ENCODE measurements around the gene DNAH9. TPM values are rescaled to one million over a fixed set of nuclear protein-coding genes. Genes with fewer than 3 reads are reported as not detected.
A peak's percentile ranks its signal among the peaks of the same experiment; 100 is the strongest.

The DNAH9 gene
- polyA plus RNA-seq, 1 donor, result 0.90 TPM

DNA sequence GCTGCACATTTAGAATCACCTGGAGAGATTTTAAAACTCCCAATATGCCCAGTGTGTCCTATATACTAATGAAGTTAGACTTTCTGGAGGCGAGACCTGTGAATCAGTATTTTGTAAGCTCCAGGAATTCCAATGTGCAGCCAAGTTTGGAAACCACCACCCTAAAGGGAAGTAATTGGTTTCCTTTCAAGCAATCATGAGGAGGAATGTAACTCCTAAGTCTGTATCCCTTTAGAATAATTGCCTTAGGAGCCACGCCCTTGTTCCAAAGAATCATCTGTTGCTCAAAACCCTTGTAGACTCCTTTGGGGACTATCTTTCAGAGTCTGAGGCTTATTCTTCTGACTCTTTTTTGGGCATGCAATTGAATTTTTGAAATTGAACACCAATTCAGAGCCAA is 84.4 kb downstream of the DNAH9 start:
- no peak for DNase-seq

DNA sequence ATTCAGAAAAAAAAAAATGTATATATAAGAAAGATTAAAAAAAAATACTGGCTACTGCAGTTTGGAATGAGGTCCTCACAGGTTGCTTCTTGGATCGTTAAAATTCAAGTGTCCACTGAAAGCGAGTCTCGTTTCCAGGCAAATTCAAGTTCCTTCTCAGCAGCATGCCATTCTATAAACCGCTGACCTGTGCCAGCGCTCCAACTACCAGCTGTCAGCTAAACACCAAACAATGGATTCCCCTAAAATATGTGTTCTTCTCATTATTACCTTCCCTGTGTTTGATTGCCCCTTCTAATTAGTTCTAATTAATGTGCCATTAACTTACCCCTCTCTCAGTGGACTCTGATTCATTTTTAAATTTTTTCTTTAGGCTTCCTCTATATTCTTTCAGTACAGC is 92.4 kb downstream of the DNAH9 start:
- no peak for DNase-seq

DNA sequence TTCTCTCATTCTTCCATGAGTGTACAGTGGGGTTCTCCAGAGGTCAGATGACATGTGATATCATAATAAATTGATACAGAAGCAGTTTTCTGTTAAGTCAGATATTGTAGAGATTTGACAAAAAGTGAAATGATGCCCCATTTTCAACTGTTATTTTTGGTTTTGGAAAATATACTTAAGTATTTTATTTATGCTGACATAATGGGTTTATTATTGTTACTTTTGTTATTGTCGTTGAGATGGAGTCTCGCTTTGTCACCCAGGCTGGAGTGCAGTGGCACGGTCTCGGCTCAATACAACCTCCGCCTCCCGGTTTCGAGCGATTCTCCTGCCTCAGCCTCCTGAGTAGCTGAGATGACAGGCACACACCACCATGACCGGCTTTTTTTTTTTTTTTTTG is 94.4 kb downstream of the DNAH9 start:
- DNase-seq, result no peak

DNA sequence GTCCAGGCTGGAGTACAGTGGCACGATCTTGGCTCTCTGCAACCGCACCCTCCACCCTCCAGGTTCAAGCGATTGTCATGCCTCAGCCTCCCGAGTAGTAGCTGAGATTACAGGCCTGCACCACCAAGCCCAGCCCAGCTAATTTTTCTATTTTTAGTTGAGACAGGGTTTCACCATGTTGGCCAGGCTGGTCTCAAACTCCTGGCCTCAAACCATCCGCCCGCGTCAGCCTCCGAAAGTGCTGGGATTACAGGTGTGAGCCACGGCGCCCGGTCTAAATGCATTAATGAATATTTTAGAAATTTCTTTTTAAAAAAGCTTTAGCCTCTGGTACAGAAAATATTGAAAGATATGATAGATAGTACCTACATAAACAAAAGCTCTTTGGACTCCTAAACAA is 95.0 kb downstream of the DNAH9 start:
- DNase-seq, result no peak

DNA sequence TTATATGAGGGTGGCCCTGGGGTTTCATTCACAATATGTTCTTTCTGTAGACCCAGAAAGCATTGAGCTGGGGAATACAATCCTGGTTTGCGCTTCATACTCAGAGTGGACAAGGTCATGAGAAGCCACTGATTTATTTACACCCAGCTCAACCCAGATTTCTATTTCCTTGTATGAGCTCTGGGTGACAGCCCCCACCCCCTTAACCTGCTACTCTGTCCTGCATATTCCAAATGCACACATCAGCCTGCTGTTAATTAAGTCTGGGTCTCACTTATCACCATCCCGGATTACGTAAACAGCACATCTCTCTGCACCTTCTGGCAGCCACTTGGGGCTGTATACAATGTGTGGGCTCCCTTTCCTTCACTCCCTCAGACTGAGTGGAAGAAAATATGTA is 102.4 kb downstream of the DNAH9 start:
- no peak for DNase-seq

DNA sequence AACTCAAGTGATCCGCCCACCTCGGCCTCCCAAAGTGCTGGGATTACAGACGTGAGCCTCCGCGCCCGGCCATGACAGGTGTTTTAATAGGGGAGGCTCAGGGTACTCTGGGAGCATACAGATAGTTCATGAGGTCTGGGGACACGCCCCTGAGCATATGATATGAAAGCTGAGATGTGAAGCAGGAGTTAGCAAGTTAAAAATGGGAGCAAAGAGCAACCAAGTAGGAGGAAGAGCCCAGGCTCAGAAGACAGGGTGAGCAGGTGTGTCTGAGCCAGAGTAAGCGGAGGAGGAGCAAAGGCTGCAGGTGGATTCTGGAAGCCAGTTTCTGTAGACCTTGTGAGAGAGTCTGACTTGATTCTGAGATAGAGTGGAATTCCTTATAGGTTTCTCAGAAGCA is 103.6 kb downstream of the DNAH9 start:
- no peak for DNase-seq

DNA sequence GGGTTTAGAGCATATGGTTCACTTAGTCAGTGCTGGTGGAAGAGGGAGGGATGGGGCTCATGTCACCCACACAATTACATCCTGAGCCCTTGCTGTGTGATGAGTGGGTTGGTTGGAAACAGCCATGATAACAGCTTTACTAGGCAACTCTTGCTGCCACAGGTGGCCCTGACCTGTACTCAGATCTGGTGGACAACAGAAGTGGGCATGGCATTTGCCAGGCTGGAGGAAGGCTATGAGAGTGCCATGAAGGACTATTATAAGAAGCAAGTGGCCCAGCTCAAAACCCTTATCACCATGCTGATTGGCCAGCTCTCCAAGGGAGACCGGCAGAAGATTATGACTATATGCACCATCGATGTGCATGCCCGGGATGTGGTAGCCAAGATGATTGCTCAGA is 105.8 kb downstream of the DNAH9 start:
- no peak for DNase-seq

DNA sequence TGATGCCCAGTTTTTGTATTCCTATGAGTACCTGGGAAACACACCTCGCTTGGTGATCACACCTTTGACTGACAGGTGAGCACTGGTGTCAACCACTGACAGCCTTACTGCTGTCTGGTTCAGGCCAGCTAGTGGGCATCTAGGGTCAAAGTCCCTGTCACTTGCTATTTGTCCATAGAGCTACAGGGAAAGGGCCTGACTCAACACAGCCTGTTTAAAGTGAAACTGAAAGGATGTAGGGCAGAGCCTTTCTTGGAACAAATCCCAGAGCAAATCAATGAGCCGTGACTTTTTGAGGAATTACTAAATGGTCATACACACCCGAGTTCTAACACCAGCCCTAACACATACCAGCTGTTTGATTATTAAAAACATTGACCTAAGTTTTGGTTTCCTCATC is 106.8 kb downstream of the DNAH9 start:
- DNase-seq, result peak; percentile 6

DNA sequence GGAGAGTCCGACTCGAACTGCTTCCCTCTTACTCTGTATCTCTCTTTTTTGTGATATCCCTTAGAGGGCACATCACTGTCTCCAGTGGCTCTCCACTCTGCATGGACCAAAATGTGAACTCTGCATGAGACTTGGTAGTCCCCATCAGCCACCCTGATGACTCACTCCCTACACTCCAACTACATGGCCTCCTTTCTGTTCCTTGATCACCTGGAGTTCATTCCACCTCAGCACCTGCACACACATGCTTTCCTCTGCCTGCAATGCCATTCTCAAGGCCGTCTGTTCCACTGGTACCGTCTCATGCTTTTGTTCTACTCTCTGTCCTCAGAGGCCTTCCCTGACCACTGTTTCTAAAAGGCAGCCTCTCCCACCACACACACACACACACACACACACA is 109.3 kb downstream of the DNAH9 start:
- no peak for DNase-seq

DNA sequence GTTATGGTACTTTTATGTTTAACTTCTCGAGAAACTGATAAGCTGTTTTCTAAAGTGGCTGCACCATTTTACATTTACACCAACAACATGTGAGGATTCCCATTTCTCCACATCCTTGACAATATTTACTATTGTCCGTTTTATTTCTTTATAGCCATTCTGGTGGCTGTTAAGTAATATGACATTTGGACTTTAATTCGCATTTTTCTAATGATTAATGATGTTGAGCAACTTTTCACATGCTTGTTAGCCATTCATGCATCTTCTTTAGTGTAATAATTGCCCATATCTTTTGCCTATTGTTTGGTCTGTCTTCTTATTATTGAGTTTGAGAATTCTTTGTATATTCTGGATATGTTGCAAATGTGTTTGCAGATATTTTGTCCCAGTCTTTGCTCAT is 114.2 kb downstream of the DNAH9 start:
- no peak for DNase-seq

DNA sequence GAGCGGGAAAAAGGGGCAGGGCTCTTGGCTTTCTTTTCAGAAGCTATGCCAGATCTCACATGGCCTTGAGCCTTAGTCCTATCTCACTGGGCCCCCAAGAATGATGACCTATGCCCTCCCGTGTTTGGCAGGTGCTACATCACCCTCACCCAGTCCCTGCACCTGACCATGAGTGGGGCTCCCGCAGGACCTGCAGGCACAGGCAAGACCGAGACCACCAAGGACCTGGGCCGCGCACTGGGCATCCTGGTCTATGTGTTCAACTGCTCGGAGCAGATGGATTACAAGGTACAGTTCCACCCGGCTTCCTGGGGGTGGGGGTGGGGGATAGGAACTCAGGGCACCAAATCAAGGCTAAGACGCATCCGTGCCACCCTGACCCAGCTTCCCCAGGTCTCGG is 120.9 kb downstream of the DNAH9 start:
- DNase-seq, result no peak

DNA sequence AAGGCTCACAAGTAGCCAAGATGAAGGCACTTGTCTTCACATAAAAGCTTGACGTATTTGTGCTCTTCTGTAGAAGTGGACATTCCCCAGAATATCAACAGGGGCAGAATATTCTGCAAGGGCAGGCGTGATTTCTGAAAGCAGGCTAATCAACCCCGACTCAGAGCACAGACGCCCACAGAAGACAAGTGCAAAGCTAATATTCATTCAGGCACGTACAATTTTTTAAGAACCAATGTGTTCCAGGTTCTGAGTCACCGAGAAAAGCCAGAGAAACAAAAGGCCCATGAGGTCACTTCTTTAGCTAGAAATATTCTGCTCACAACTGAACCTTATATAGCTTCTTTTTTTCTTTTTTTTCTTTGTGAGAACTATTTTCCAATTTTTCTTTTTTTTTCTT is 121.6 kb downstream of the DNAH9 start:
- peak; percentile 2 for DNase-seq

DNA sequence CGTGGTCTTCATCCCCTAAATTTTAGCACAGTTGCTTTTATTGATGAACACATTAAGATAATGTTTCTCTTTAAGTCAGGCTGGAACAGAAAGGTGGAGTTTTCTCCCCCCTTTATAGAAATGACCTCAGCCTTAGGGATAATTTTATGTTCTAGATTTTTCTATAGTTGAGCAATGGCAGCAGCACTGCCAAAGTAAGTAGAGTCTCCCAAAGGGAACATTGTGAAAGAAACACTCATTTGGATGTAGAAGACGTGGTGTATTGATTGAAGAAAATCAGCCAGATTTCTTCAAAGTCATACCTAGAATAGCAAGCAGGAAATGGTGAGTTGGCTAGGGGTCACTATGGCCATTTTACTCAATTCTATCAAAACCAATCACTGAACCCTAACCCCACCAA is 122.5 kb downstream of the DNAH9 start:
- peak; percentile 3 for DNase-seq

DNA sequence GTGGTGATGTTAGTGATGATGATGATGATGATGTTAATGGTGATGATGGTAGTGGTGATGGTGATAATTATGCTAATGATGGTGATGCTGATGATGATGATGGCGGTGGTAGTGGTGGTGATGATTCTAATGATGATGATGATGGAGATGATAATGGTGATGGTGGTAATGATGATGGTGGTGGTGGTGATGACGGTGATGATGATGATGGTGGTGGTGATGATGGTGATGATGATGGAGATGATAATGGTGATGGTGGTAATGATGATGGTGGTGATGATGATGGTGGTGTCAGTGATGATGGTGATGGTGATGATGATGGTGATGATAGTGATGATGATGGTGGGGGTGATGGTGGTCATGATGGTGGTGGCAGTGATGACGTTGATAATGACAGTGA is 132.5 kb downstream of the DNAH9 start:
- no peak for DNase-seq

DNA sequence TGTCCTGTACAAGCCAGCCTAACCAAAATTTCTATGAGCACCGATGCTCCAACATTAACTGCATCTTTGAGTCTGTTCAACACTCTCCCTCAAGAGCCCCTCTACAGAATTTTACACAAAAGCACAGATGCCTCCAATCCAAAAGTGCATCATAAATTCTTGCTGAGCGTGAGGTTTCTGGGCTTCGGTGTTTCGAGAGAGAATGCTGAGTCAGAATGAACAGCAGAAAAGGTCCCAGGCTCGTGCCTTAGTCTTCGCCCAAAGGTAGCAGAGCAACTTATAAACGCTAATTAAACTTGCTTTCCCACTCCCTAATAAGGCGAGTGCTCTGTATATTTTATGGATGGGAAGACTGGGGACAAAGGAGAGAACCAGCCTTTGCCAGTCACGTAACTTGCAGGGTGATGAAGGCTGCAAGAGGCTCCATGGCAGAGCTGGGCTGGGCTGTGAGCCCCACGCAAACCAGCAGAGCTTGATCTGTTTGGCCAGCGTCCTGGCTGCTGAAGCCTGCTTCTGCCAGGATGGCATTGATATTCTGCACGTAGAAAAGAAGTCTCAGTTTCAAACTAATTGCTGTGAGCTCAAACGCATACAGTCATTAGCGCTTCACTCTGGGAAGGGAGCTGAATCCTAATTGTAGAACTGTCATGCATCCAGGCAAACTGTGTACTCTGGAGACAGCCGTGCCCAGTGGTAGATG is 138.5 kb downstream of the DNAH9 start:
- no peak for DNase-seq

DNA sequence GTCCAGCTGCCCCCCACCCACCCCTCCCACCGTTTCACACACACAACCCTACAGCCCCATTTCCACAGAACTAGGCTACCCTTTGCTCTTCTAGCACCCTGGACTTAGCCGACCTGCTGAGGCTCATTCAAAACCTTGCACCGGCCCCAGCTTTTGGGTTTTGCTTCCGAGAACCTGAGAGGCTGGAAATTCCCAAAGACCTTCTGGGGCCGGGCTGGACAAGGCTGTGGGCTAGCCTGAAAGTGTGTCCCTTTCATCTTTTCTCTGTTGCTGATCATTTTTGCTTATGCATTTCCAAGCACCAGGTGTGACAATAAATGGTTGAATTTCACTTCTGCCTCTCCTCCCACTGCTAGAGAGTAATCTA is 139.0 kb downstream of the DNAH9 start:
- DNase-seq, result no peak

DNA sequence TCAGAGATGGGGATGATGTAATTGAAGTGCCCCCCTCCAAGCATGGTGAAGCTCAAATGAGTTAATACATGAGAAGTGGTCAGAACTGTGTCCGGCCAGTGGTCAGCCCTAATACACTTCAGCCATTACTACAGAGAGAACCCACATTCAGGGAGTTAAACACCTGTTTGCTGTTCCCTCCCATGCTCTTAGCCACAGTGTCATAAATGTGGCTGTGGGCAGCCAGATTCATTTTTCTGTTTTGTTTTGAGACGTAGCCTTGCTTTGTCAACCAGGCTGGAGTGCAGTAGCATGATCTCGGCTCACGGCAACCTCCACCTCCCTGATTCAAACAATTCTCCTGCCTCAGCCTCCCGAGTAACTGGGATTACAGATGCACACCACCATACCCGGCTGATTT is 139.9 kb downstream of the DNAH9 start:
- DNase-seq, result no peak

DNA sequence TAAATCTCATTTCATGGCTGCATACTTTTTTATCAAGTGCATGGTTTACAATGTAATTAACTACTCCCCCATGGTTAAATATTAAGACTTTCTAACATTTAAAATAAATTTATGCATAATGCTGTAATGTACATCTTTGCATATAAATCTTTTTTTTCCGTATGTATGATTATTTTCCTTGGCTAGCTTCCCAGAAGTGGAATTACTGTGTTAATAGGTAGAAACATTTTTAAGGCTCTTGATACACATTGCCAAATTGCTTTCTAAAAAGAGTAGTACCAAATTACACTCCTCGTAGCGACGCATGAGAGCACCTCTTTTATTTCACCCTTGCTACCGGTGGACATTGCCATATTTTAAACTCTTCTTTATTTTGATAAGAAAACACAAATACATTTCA is 141.1 kb downstream of the DNAH9 start:
- no peak for DNase-seq

DNA sequence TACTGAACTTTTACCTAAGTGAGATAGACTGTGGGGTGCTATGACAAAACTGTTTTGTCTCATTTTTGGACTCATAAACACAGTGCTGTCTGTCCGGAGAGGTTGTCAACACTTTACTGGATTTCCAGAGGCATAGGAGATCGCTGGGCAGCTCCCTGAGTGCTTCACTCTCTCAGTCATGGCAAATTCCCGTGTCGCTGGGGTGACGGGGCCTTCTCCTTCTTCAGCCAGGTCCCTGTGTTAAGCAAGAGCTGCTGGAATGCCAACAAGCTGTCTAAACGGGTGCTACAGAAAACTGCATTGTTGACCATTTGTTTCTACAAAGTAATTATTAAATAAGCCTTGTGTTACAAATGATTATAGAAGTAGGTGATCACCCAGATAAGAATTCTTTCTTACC is 141.6 kb downstream of the DNAH9 start:
- DNase-seq, result no peak

DNA sequence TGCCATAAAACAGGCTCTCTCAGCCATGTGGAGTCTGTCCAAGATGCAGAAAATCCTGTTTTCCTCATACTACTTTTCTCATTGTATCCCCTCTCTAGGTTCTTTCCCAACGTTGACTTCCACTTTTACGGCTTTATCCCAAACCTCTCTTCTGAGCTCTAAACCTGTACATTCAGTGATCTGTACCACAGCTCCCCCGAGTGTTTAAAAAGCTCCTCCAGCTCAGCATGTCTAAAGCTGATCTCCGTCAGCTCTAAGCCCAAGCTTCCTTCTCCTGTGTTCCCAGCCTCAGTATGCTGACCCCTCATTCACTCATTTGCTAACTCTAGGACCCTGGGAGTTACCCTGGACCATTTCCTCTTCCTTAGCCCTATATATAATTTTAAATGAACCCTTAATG is 144.6 kb downstream of the DNAH9 start:
- peak; percentile 30 for DNase-seq

DNA sequence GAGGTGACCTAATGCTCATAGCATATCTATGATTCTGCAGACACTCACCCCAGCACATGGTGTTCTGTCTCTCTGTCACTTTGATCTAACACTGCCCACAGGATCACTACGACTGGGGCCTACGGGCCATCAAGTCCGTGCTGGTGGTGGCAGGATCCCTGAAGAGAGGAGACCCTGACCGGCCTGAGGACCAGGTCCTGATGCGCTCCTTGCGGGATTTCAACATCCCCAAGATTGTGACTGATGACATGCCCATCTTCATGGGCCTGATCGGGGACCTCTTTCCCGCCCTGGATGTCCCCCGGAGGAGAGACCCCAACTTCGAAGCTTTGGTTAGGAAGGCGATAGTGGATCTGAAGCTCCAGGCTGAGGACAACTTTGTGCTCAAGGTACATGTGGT is 146.4 kb downstream of the DNAH9 start:
- no peak for DNase-seq

DNA sequence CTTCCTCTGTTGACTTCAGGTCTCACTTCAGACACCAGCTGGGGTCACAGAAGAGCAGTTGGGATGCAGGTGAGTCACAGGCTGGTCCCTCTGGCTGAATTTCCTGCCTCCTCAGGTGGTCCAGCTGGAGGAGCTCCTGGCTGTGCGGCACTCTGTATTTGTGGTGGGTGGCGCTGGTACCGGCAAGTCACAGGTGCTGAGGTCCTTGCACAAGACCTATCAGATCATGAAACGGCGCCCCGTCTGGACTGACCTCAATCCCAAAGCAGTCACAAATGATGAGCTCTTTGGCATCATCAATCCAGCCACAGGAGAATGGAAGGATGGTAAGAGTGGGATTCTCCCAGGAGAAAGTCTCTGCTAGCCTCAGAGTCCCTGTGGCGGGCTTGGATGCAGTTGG is 149.2 kb downstream of the DNAH9 start:
- no peak for DNase-seq

DNA sequence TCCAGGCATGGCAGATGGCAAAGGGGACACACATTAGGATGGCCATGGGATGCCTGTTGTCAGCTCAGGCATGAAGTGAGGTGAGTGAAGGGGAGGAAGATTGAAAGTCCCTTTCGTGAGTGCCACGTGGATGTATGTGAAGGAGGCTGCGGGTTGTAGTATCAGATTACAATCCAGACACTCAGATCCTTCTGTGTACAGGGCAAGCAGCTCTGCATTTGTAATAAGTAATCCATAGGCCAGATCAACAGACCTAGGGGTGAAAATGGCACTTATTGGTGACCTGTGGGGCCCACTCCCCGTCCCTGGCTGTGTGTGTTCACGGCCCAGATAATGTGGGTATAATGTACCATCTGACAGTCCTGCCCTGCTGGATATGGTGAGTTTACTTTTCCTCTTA is 159.5 kb downstream of the DNAH9 start:
- no peak for DNase-seq

DNA sequence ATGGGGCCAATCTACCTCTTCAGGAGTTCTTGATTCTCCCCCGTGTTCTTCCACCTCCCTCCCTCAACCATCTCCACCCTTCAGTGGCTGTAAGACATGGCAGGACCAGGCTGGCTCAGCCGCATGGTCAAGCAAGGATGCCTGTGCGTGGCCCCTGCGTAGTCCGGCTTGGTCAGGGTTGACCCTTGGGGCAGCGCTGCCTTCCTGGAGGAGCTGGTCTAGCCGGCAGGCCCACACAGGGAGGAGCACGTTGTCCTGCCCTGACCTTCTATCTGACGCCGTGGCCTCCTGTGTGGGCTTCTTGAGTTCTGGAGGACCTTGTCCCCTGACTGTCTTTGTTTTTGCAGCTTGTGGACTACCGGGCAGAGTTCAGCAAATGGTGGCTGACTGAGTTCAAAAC is 169.8 kb downstream of the DNAH9 start:
- DNase-seq, result no peak

DNA sequence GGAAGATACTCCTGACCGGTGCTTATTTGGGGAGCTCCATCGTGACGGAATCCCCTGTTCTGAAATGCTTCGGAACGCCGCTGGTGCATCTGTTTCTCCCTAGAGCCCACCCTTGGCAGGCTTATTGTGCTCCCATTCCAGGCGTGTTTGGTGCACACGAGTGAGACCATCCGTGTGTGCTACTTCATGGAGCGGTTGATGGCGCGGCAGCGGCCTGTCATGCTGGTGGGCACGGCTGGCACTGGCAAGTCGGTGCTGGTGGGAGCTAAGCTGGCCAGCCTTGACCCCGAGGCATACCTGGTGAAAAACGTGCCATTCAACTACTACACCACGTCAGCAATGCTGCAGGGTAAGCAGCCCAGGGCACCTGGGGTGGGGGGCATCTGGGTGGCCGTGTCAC is 170.7 kb downstream of the DNAH9 start:
- DNase-seq, result no peak

DNA sequence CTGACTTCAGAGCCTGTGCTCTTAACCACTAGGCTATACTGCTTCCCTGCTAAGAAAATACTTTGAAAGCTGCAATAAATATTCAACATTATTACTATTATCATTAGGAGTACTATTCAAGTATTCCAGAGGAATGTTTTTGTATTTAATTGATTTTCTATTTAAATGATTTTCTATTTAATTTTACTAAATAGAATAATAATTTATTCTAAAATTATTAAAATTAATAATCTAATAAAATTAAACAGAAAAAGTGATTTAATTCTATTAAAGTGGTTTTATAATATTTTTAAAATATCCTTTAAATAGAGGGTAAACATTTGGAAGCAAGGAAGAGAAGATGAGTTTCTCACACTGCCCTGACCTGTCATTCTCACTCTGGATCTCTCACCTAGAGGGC is 173.8 kb downstream of the DNAH9 start:
- no peak for DNase-seq
